ENCODE results near the gene IL37.

DNA sequence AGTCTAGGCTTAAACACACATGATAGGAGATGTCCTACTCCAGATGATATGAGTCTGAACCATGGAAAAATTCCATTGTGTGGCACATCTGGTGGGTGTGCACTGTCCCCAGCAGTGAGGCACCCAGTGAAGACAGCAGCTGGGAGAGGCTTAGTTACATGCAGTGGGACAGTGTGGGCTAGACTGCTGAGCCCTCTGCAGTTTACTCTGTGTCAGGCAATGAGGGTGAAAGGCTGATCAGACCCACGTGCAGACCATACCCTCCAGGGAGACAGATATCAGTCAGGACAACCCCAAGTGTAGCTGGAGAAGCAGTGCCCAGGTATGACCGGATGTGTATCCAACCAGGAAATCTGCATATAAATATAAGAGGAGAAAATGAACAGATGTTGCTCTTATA lies 13.4 kb downstream of the IL37 start:
- TF ChIP-seq, protein P1, sequence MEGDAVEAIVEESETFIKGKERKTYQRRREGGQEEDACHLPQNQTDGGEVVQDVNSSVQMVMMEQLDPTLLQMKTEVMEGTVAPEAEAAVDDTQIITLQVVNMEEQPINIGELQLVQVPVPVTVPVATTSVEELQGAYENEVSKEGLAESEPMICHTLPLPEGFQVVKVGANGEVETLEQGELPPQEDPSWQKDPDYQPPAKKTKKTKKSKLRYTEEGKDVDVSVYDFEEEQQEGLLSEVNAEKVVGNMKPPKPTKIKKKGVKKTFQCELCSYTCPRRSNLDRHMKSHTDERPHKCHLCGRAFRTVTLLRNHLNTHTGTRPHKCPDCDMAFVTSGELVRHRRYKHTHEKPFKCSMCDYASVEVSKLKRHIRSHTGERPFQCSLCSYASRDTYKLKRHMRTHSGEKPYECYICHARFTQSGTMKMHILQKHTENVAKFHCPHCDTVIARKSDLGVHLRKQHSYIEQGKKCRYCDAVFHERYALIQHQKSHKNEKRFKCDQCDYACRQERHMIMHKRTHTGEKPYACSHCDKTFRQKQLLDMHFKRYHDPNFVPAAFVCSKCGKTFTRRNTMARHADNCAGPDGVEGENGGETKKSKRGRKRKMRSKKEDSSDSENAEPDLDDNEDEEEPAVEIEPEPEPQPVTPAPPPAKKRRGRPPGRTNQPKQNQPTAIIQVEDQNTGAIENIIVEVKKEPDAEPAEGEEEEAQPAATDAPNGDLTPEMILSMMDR (IDR thresholded peaks at IDR 0.05; ENCODE audit: poor library complexity), result no peak
- TF ChIP-seq EZH2phosphoT487 (IDR thresholded peaks at IDR 0.05; ENCODE audit: low read depth, severe bottlenecking, unreplicated experiment), result no peak
